Measurements from ENCODE around the gene GPX4. TPM values are rescaled to one million over a fixed set of nuclear protein-coding genes. Genes with fewer than 3 reads are reported as not detected.

The GPX4 gene
- total RNA-seq, 4 donors from 2014 or later, result 350 to 485 (median 414) TPM

DNA sequence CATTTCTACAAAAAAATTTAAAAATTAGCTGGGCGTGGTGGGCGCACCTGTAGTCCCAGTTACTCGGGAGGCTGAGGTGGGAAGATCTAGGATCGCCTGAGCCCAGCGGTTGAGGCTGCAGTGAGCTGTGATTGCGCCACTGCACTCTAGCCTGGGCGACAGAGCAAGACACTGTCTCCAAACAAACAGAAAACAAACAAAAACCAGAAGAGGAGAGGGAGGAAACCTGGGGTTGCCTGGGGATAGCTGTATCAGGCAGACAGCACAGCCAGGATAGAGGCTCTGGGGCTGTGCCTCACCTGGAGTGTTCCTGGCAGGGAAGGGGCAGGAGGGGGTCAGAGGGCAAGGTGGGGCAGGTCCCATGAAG is 6.0 kb upstream of the GPX4 start:
- Histone ChIP-seq H3K36me3 (no peaks in the 10 kb centered on the region), H3K27me3 (no peaks in the 10 kb centered on the region), H3K27ac (peak overlapping the region; percentile 13 to 80 (median 71)), H3K4me1 (peaks cover 62 to 73% of the 10 kb centered on the region in 2 donors), H3K9me3 (no peaks in the 10 kb centered on the region), H3K4me3 (replicated peaks in 1 of 3) (no peak overlapping the region)
- DNase-seq, result peak in 1 of 2 donors; percentile 59
- TF ChIP-seq CTCF (IDR thresholded peaks at IDR 0.05) (no peak), POLR2A (IDR thresholded peaks at IDR 0.05) (no peak)
- 56 to 66% methylated on average over 7 of the region's 7 CpGs for WGBS, 2 donors
- intact Hi-C loops (cut with DNase I), result no loop called here

- Histone ChIP-seq H3K9me3 (no peaks in the 10 kb centered on the region), H3K4me3 (replicated peaks in 1 of 3) (no peak overlapping the region), H3K36me3 (no peaks in the 10 kb centered on the region), H3K27me3 (no peaks in the 10 kb centered on the region), H3K4me1 (peaks cover 67 to 79% of the 10 kb centered on the region in 2 donors), H3K27ac (peak overlapping the region; percentile 67 to 96 (median 80))
- no peak for DNase-seq
- WGBS, 2 donors, result 67 to 70% methylated on average over 14 to 15 of the region's 15 CpGs
- TF ChIP-seq CTCF (IDR thresholded peaks at IDR 0.05) (no peak), POLR2A (IDR thresholded peaks at IDR 0.05) (no peak)
- intact Hi-C loops (cut with DNase I), result no loop called here
Observed at GRCh38 chr19:1098177-1099051, 5.4 kb upstream of the GPX4 start.

- H3K36me3 ChIP-seq, result peaks cover 3 to 5% of the 10 kb centered on the region in 2 donors
- WGBS, 2 donors, result 10 to 11% methylated on average over 9 of the region's 9 CpGs
- H3K4me3 ChIP-seq (replicated peaks in 1 of 3), result no peak overlapping the region
- TF ChIP-seq CTCF (IDR thresholded peaks at IDR 0.05), result no peak
- TF ChIP-seq POLR2A (IDR thresholded peaks at IDR 0.05), result no peak
- no peaks in the 10 kb centered on the region for H3K9me3 ChIP-seq
- DNase-seq, result peak; percentile 57 to 58
- peaks cover 65 to 77% of the 10 kb centered on the region in 2 donors for H3K4me1 ChIP-seq
- H3K27ac ChIP-seq, result peak overlapping the region; percentile 96 to 99 (median 99)
- intact Hi-C loops (cut with DNase I), result no loop called here
- H3K27me3 ChIP-seq, result no peaks in the 10 kb centered on the region
Observed at GRCh38 chr19:1101337-1101698, 2.5 kb upstream of the GPX4 start.

DNA sequence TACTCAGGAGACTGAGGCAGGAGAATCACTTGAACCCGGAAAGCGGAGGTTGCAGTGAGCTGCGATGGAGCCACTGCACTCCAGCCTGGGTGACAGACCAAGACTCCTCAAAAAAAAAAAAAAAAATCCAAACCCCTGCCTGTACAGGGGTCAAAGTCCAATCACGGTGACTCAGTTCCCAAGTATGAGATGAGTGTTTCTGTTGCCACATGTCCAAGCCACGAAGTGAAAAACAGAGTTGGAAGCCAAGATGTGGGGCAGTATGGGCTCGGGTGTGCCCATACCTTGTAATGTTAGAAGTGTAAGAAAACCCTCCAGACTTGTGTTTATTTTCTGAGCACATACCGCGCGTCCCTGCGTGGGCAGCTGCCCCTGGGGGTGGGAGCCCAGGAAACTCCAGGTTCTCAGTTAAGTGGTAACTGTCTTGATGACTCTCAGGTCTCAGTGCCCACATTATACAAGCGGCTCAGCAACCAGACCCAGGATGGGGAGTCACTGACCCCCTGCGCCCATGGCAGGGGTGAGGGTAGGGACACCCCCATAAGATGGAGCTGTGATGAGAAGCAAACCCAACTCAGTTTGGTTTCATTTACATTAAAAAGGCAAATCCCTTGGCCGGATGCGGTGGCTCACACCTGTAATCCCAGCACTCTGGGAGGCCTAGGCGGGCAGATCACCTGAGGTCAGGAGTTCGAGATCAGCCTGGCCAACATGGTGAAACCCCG is 1.2 kb upstream of the GPX4 start:
- peaks cover 14 to 15% of the 10 kb centered on the region in 2 donors for H3K36me3 ChIP-seq
- no peak for TF ChIP-seq POLR2A (IDR thresholded peaks at IDR 0.05)
- no peak for TF ChIP-seq CTCF (IDR thresholded peaks at IDR 0.05)
- H3K27ac ChIP-seq, result peak overlapping the region; percentile 96 to 99 (median 99)
- DNase-seq, result peak; percentile 66 to 67
- peaks cover 63 to 73% of the 10 kb centered on the region in 2 donors for H3K4me1 ChIP-seq
- H3K27me3 ChIP-seq, result no peaks in the 10 kb centered on the region
- no peak overlapping the region for H3K4me3 ChIP-seq (replicated peaks in 1 of 3)
- H3K9me3 ChIP-seq, result no peaks in the 10 kb centered on the region
- WGBS, 2 donors, result 53 to 55% methylated on average over 13 to 17 of the region's 17 CpGs
- intact Hi-C loops (cut with DNase I), result no loop called here

Data from thyroid gland (tissue), 4 donors.